Thyroid gland (tissue), 4 donors: ENCODE data around the gene POFUT1.

Experiments used
- POLR2A ChIP-seq, 2 donors: fragments of 450-650 bp; IDR thresholded peaks; one replicate each; pipeline ENCODE4 v1.6.1; 2017; ENCODE audit warnings: antibody characterized with exemption in 2 of 2, mild to moderate bottlenecking in 2 of 2, moderate library complexity in 1 of 2
- TF ChIP-seq, protein P1 (sequence below), 6 experiments: fragments of 200-600 bp in 3 of 6; fragments of 450-650 bp in 3 of 6; sonication (generic) in 3 of 6; IDR thresholded peaks; one replicate each; pipeline ENCODE4 v1.5.1; 2016 to 2019; ENCODE audit warnings: antibody characterized with exemption in 6 of 6, mild to moderate bottlenecking in 2 of 6, inconsistent platforms in 1 of 6, moderate library complexity in 1 of 6

DNA sequence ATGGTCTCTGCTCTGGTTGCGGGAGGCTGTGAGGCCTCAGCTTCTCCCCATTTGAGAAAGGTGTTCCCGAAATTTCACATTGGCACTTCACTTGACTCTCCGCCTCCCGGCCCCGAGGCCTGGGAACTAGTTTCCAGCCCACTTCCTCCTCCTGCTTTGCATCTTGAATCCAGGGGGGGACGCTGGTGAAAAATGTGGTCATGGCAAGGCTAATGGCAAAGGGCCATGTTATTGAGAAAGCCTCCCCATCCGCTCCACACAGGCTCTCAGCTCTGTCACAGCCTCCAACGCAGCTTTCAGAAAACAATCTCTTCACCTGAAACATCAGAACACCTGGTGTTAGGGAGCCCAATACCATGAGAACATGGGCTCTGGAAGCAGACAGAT, 5.7 kb upstream of the POFUT1 start:
- TF ChIP-seq, protein P1, sequence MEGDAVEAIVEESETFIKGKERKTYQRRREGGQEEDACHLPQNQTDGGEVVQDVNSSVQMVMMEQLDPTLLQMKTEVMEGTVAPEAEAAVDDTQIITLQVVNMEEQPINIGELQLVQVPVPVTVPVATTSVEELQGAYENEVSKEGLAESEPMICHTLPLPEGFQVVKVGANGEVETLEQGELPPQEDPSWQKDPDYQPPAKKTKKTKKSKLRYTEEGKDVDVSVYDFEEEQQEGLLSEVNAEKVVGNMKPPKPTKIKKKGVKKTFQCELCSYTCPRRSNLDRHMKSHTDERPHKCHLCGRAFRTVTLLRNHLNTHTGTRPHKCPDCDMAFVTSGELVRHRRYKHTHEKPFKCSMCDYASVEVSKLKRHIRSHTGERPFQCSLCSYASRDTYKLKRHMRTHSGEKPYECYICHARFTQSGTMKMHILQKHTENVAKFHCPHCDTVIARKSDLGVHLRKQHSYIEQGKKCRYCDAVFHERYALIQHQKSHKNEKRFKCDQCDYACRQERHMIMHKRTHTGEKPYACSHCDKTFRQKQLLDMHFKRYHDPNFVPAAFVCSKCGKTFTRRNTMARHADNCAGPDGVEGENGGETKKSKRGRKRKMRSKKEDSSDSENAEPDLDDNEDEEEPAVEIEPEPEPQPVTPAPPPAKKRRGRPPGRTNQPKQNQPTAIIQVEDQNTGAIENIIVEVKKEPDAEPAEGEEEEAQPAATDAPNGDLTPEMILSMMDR (IDR thresholded peaks at IDR 0.05): no peak
- TF ChIP-seq POLR2A (IDR thresholded peaks at IDR 0.05): no peak
